GM12874 (cell line): ENCODE data around the gene CD28.

Experiments
- CTCF ChIP-seq: IDR thresholded peaks from 2 replicates; pipeline ENCODE4 v1.5.1; 2011; ENCODE audit warnings: low read depth, mild to moderate bottlenecking, control low read depth, low read length, moderate library complexity; ENCODE audit not compliant: insufficient read depth

CD28 gene

DNA sequence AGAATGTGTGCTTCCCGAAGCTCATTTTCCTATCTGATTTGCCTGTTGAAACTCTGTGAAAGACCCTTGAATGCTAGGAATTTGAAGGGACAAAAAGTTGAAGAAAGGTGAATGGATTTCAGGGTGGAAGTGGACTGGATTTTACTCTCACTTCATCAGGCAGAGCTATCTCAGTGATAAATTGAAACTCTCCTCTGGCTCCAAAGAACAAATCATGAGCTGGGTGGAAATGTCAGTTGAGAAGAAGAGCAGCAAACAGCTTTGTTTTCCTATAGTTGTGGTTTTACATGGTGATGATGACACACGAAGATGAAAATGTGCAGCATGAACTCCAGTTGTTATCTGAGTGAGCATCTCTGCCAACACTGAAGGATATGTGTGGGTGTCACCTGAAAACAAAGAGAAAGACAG is 34.4 kb downstream of the CD28 start:
- TF ChIP-seq CTCF: no peak

DNA sequence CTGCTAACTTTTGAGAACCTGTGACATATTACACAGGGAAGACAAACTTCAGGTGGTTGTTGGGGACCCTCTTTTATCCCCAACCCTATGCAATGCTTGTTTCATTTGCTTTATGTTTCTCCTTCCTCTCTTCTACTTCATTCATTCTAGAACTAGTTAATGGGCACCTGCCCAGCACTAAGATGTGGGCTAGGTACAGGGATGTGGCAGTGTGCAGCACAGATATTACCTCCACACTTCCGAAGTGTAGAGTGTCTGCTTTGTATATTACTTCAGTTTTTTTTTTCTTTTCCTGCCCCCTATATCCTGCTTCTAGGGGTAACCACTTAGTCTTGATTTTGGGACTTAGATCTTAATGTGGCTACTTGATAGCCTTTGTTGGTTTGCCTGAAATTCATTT is 35.1 kb downstream of the CD28 start:
- TF ChIP-seq CTCF: no peak

DNA sequence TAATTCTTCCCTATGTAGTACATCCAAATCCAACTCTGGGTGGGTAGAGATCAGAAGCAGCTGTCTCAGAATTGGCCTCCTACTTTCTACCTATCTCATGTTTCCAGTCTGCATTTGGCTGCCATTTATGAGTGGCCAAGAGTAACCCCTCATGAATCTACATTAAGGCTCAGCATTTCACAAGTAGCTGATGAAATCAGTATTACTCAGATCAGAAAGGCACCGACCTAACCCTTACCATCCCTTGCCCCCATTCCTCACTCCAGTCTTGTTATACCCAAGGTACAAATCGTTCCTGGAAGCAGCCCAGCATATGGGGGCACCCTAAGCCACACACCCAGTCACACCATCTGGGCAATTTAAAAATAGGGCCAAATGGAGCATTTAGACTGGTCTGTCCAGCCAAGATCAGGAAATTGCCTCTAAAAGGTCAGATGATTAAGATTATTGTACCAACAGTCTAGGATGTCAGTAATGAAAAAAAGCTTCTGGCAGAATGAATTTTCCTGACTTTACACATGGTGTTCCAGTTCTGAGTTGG is 37.1 kb downstream of the CD28 start:
- no peak for TF ChIP-seq CTCF

- no peak for TF ChIP-seq CTCF
These were observed 37.7 kb downstream of the CD28 start for GRCh38 chr2:203744091-203744490.

DNA sequence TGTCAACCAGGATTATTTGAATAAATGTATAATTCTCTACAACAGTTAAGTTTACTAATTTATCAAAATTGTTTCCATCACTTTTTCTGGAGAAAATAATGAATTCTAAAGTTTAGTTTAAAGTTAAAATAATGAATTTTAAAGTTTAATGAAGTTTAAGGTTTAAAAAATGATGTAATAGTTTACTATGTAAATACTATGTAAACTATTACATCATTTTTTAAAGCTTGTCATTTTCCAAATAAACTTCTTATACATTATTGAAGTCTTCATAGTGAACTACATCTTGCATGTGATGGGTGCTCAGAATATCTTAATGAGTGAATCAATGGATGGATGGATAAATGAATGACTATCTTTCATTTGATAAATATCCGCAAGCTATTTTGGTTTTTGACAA is 38.8 kb downstream of the CD28 start:
- no peak for TF ChIP-seq CTCF

DNA sequence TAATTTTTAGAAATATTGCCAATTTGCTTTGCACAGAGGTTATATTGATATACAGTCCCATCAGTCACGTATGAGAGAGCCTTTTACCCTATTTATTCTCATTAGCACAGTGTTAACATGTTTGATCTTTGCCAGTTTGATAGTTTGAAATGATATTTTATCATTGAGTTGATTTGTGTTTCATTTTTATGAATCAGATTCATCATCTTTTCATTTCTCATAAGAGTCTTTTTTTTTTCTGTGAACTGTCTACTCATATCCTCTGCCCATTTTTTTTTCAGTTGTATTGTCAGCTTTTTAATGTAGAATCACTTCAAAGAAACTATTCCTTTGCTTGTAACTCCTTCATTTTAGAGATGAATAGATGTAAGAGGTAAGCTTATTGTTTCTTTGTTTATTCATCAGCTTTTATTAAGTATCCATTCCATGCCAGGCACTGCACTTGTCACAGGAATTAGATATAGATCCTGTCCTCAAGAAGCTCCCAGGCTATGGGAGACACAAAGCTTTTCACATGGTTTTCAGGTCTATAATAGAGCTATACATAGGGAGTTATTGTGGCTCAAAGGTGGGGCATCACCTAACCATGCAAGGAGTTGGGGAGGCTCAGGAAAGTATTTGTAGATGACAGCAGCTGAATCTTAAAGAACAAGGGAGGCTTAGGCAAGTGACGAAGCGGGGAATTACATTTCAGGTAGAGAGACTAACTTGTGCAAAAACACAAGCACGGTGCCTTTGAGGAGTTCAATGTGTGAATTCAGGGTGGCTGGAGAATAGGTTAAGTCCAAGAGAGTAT is 42.1 kb downstream of the CD28 start:
- TF ChIP-seq CTCF: no peak

- TF ChIP-seq CTCF: no peak
These were observed 44.1 kb downstream of the CD28 start for GRCh38 chr2:203750346-203751068.
